ENCODE measurements around the gene KRT85. TPM values are rescaled to one million over a fixed set of nuclear protein-coding genes. Genes with fewer than 3 reads are reported as not detected.

Gene KRT85
- total and polyA plus RNA-seq, 8 donors: 0.14 to 0.26 TPM; not detected in 6

DNA sequence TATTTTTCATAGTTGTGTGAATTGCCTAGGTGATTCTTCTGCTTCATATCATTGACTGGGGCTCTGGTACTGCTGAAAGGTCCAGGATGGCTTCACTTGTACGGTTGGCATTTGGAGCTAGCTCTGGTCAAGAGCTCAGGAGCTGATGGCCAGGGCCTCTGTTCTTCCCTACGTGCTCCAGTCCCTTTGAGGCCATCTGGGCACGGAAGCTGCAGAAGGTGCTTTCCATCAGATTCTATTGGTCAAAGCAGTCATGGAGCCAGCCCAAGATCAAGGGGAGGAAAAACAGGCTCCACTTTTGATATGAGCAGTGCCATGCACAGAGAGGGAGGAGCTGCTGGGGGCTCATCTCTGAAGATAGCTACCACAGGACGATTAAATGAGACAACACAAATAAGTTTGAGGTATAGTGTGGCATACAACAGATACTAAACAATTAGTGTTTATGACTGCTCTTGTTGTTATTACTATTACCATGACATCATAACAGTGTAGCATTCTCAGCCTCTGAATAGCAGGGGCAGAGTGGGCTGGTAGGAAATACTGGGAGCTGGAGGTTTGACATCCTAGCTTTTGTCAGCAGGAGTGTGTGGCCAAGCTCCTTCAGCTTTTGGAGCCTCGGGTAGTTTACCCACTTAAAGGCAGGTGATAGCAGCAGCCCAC, 56.5 kb downstream of the KRT85 start:
- H3K36me3 ChIP-seq: no peaks in the 10 kb centered on the region
- intact Hi-C loops (cut with DNase I): no loop called here

More for the DNA sequence above, 56.5 kb downstream of the KRT85 start:
- TF ChIP-seq, protein P1, sequence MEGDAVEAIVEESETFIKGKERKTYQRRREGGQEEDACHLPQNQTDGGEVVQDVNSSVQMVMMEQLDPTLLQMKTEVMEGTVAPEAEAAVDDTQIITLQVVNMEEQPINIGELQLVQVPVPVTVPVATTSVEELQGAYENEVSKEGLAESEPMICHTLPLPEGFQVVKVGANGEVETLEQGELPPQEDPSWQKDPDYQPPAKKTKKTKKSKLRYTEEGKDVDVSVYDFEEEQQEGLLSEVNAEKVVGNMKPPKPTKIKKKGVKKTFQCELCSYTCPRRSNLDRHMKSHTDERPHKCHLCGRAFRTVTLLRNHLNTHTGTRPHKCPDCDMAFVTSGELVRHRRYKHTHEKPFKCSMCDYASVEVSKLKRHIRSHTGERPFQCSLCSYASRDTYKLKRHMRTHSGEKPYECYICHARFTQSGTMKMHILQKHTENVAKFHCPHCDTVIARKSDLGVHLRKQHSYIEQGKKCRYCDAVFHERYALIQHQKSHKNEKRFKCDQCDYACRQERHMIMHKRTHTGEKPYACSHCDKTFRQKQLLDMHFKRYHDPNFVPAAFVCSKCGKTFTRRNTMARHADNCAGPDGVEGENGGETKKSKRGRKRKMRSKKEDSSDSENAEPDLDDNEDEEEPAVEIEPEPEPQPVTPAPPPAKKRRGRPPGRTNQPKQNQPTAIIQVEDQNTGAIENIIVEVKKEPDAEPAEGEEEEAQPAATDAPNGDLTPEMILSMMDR (IDR thresholded peaks at IDR 0.05): no peak
- Histone ChIP-seq H3K9me3 (no peaks in the 10 kb centered on the region), H3K4me1 (peaks cover 5 to 10% of the 10 kb centered on the region in 2 donors), H3K4me3 (no peak overlapping the region), H3K27me3 (peaks cover 11 to 83% of the 10 kb centered on the region in 2 donors), H3K27ac (no peak overlapping the region)
- no peak for ATAC-seq
- DNase-seq: no peak

Other genes with a start within 250 kb of the KRT85 start
- 10 to 100 TPM; 27.6 to 30.1 TPM for gene KRT80, start 175.5 kb downstream of the KRT85 start, total RNA-seq
- gene KRT80, start 175.5 kb downstream of the KRT85 start, polyA plus RNA-seq (ENCODE audit: insufficient read length in 6 of 6): 1 to 10 TPM in 2 of 6 donors, under 1 TPM in 4; 0.59 to 1.9 (median 0.77) TPM
- 1,000 to 10,000 TPM; 1,945 to 1,968 TPM for gene KRT7, start 134.2 kb downstream of the KRT85 start, total RNA-seq
- gene KRT7, start 134.2 kb downstream of the KRT85 start, polyA plus RNA-seq (ENCODE audit: insufficient read length in 6 of 6): 10 to 100 TPM; 15.2 to 48.4 (median 22.9) TPM
- gene KRT86, start 92.8 kb downstream of the KRT85 start, total RNA-seq: 1 to 10 TPM in 1 of 2 donors, under 1 TPM in 1; 0.97 to 1.7 TPM
- under 1 TPM in 5 of 6 donors, not detected in 1; 0.07 to 0.62 (median 0.14) TPM for gene KRT86, start 92.8 kb downstream of the KRT85 start, polyA plus RNA-seq (ENCODE audit: insufficient read length in 6 of 6)
- gene KRT81, start 75.9 kb downstream of the KRT85 start, total RNA-seq: not detected
- gene KRT81, start 75.9 kb downstream of the KRT85 start, polyA plus RNA-seq (ENCODE audit: insufficient read length in 6 of 6): under 1 TPM in 2 of 6 donors, not detected in 4; 0.12 to 0.26 TPM
- gene KRT83, start 46.1 kb downstream of the KRT85 start, total RNA-seq: not detected
- not detected for gene KRT83, start 46.1 kb downstream of the KRT85 start, polyA plus RNA-seq (ENCODE audit: insufficient read length in 6 of 6)
- not detected for gene KRT84, start 18.2 kb upstream of the KRT85 start, total RNA-seq
- gene KRT84, start 18.2 kb upstream of the KRT85 start, polyA plus RNA-seq (ENCODE audit: insufficient read length in 6 of 6): not detected
- not detected for gene KRT82, start 38.9 kb upstream of the KRT85 start, total RNA-seq
- not detected for gene KRT82, start 38.9 kb upstream of the KRT85 start, polyA plus RNA-seq (ENCODE audit: insufficient read length in 6 of 6)
- not detected for gene KRT75, start 66.9 kb upstream of the KRT85 start, total RNA-seq
- not detected for gene KRT75, start 66.9 kb upstream of the KRT85 start, polyA plus RNA-seq (ENCODE audit: insufficient read length in 6 of 6)
- gene KRT6B, start 84.7 kb upstream of the KRT85 start, total RNA-seq: not detected
- gene KRT6B, start 84.7 kb upstream of the KRT85 start, polyA plus RNA-seq (ENCODE audit: insufficient read length in 6 of 6): not detected
- not detected for gene KRT6C, start 106.3 kb upstream of the KRT85 start, total RNA-seq
- gene KRT6C, start 106.3 kb upstream of the KRT85 start, polyA plus RNA-seq (ENCODE audit: insufficient read length in 6 of 6): not detected
- gene KRT6A, start 125.8 kb upstream of the KRT85 start, total RNA-seq: 10 to 100 TPM; 24.4 to 32.0 TPM
- gene KRT6A, start 125.8 kb upstream of the KRT85 start, polyA plus RNA-seq (ENCODE audit: insufficient read length in 6 of 6): not detected
- gene KRT5, start 152.9 kb upstream of the KRT85 start, total RNA-seq: 1 to 10 TPM in 1 of 2 donors, under 1 TPM in 1; 0.79 to 9.8 TPM
- gene KRT5, start 152.9 kb upstream of the KRT85 start, polyA plus RNA-seq (ENCODE audit: insufficient read length in 6 of 6): under 1 TPM in 5 of 6 donors, not detected in 1; 0.30 to 0.85 (median 0.35) TPM
- not detected for gene KRT71, start 185.7 kb upstream of the KRT85 start, total RNA-seq
- under 1 TPM in 4 of 6 donors, not detected in 2; 0.10 to 0.18 (median 0.15) TPM for gene KRT71, start 185.7 kb upstream of the KRT85 start, polyA plus RNA-seq (ENCODE audit: insufficient read length in 6 of 6)
- gene KRT74, start 206.4 kb upstream of the KRT85 start, total RNA-seq: not detected
- gene KRT74, start 206.4 kb upstream of the KRT85 start, polyA plus RNA-seq (ENCODE audit: insufficient read length in 6 of 6): not detected
- gene KRT72, start 234.0 kb upstream of the KRT85 start, total RNA-seq: not detected
- under 1 TPM; 0.08 to 0.30 (median 0.21) TPM for gene KRT72, start 234.0 kb upstream of the KRT85 start, polyA plus RNA-seq (ENCODE audit: insufficient read length in 6 of 6)

Data from left lung (tissue), 10 donors.